SU-DHL-6 (cell line): ENCODE data around the gene NADK2.

ENCODE experiments used
- CTCF ChIP-seq: fragments of 200-600 bp; sonication (generic); IDR thresholded peaks from one replicate; pipeline ENCODE4 v1.5.1; 2017; ENCODE audit warnings: antibody characterized with exemption, mild to moderate bottlenecking, low read length, moderate library complexity; ENCODE audit not compliant: insufficient read depth, poor library complexity, severe bottlenecking
- EZH2phosphoT487 ChIP-seq: fragments of 200-600 bp; sonication (generic), shearing (Covaris generic); conservative IDR thresholded peaks from 2 replicates; pipeline ENCODE4 v1.6.1; 2018; ENCODE audit warnings: mild to moderate bottlenecking, antibody characterized with exemption, low read length, moderate library complexity, mixed read lengths

- TF ChIP-seq CTCF (no peak), EZH2phosphoT487 (no peak)
Measured at GRCh38 chr5:36193746-36194145, 48.0 kb downstream of the NADK2 start.
